ENCODE measurements around the gene RPS3. TPM values are rescaled to one million over a fixed set of nuclear protein-coding genes. Genes with fewer than 3 reads are reported as not detected.

The RPS3 gene
- total and polyA plus RNA-seq, 9 of the 15 experiments (the other 6 are each of a cell fraction or from before 2014, with no cell fraction given) = 2,700 to 5,771 (median 3,679) TPM

GRCh38 chr11:75449271-75449670 is 50.0 kb downstream of the RPS3 start (continued):
- no peak for TF ChIP-seq KLF1 (tag; IDR thresholded peaks at IDR 0.05)
- no peak for TF ChIP-seq NELFE (IDR thresholded peaks at IDR 0.05; ENCODE audit: insufficient read depth, insufficient read length)
- no peak for TF ChIP-seq JUNB (CRISPR knock-in tag; conservative IDR thresholded peaks at IDR 0.05)
- TF ChIP-seq RB1 (IDR thresholded peaks at IDR 0.05; ENCODE audit: low read depth) = no peak
- TF ChIP-seq RCOR1 (IDR thresholded peaks at IDR 0.05; ENCODE audit: borderline replicate concordance in 1 of 2, low read depth in 2 of 2, low read length in 2 of 2) = no peak
- TF ChIP-seq CBX1 (IDR thresholded peaks at IDR 0.05; ENCODE audit: low read depth) = no peak
- TF ChIP-seq ZNF408 (CRISPR knock-in tag; IDR thresholded peaks at IDR 0.05; ENCODE audit: low read depth) = no peak
- no peak for TF ChIP-seq HSF4 (CRISPR knock-in tag; IDR thresholded peaks at IDR 0.05; ENCODE audit: borderline replicate concordance)
- TF ChIP-seq KDM1A (IDR thresholded peaks at IDR 0.05) = no peak
- TF ChIP-seq DMBX1 (CRISPR knock-in tag; IDR thresholded peaks at IDR 0.05; ENCODE audit: borderline replicate concordance) = no peak
- TF ChIP-seq ZBTB49 (CRISPR knock-in tag; IDR thresholded peaks at IDR 0.05; ENCODE audit: borderline replicate concordance) = no peak
- TF ChIP-seq ZNF124 (CRISPR knock-in tag; IDR thresholded peaks at IDR 0.05) = no peak
- TF ChIP-seq NCOA2 (IDR thresholded peaks at IDR 0.05; ENCODE audit: partially characterized antibody in 2 of 2) = no peak
- no peak for TF ChIP-seq GATAD2B (IDR thresholded peaks at IDR 0.05; ENCODE audit: borderline replicate concordance)
- no peak for TF ChIP-seq ZNF76 (CRISPR knock-in tag; IDR thresholded peaks at IDR 0.05; ENCODE audit: borderline replicate concordance)

Measured in K562 (cell line).